K562 (cell line): ENCODE data around the gene ARHGEF1. TPM values are rescaled to one million over a fixed set of nuclear protein-coding genes. Genes with fewer than 3 reads are reported as not detected.
A peak's percentile ranks its signal among the peaks of the same experiment; 100 is the strongest.

Experiments
- CEBPB ChIP-seq: fragments of 450-650 bp; IDR thresholded peaks from 2 replicates; pipeline ENCODE4 v1.6.1; 2016; ENCODE audit warnings: missing genetic modification characterization, missing compliant biosample characterization
- DPF2 ChIP-seq: fragments of 450-650 bp; IDR thresholded peaks from 2 replicates; pipeline ENCODE4 v1.6.1; 2016
- ETV5 ChIP-seq: sonication (generic); formaldehyde crosslinking; IDR thresholded peaks from 2 replicates; pipeline ENCODE4 v1.4.0; 2020; ENCODE audit warnings: low read depth, mild to moderate bottlenecking, missing genetic modification reagents
- FOXJ2 ChIP-seq: fragments of 200-800 bp; sonication (Bioruptor generic); IDR thresholded peaks from 2 replicates; pipeline ENCODE4 v1.6.1; 2016; ENCODE audit warnings: missing genetic modification characterization, missing compliant biosample characterization
- ILF3 ChIP-seq: fragments of 450-650 bp; IDR thresholded peaks from 2 replicates; pipeline ENCODE4 v1.6.1; 2018; ENCODE audit warnings: antibody characterized with exemption, mild to moderate bottlenecking, moderate library complexity, borderline replicate concordance
- KLF13 ChIP-seq: fragments of 450-650 bp; IDR thresholded peaks from 2 replicates; pipeline ENCODE4 v1.6.1; 2016; ENCODE audit warnings: missing genetic modification characterization, low read depth, mild to moderate bottlenecking, missing compliant biosample characterization, moderate library complexity, borderline replicate concordance
- KLF16 ChIP-seq: IDR thresholded peaks from 2 replicates; pipeline ENCODE4 v1.6.1; 2016; ENCODE audit warnings: antibody characterized with exemption
- NR4A1 ChIP-seq, 2 experiments: fragments of 250-450 bp in 1 of 2; fragments of 450-650 bp in 1 of 2; sonication (Bioruptor Pico) in 1 of 2; IDR thresholded peaks; 2 replicates each; pipeline versions ENCODE4 v1.4.0 to v1.6.1; 2016 to 2020; ENCODE audit warnings: mild to moderate bottlenecking in 2 of 2, missing compliant biosample characterization in 1 of 2, missing genetic modification characterization in 1 of 2, moderate library complexity in 1 of 2
- RAD51 ChIP-seq: fragments of 450-650 bp; IDR thresholded peaks from 2 replicates; pipeline ENCODE4 v1.7.1; 2016; ENCODE audit warnings: low read depth, mild to moderate bottlenecking, borderline replicate concordance
- RBM39 ChIP-seq: fragments of 200-400 bp; formaldehyde crosslinking; optimal IDR thresholded peaks from 2 replicates; pipeline ENCODE3; 2018; ENCODE audit warnings: low read depth, low read length
- TRIM25 ChIP-seq: fragments of 450-650 bp; IDR thresholded peaks from 2 replicates; pipeline ENCODE4 v1.7.0; 2016; ENCODE audit warnings: borderline replicate concordance
- ZNF197 ChIP-seq: fragments of 200-800 bp; sonication (Bioruptor generic); IDR thresholded peaks from 2 replicates; pipeline ENCODE4 v1.6.1; 2016; ENCODE audit warnings: low read depth, missing genetic modification characterization, missing compliant biosample characterization
- ZNF316 ChIP-seq: fragments of 450-650 bp; IDR thresholded peaks from 2 replicates; pipeline ENCODE4 v1.6.1; 2016
- ZNF586 ChIP-seq: fragments of 450-650 bp; formaldehyde crosslinking; conservative IDR thresholded peaks from 2 replicates; pipeline ENCODE4 v1.4.0; 2020; ENCODE audit warnings: mild to moderate bottlenecking, moderate library complexity
- polyA plus RNA-seq, 8 experiments: library from polyadenylated mRNA; depleted of rRNA in 4 of 8; stranded (reverse) in 5 of 8; unstranded in 3 of 8; fragments of >200 nt; fragmentation: Nextera tagmentation in 2 of 8; fragmentation: Illumina TruSeq in 1 of 8; extraction: Ambion mirVana in 2 of 8; extraction: Trizol in 1 of 8; gene quantifications; 2 replicates each; pipeline versions ENCODE4 v1.2.1 to v1.2.3, GENCODE V29; 2011 to 2014; ENCODE audit warnings: inconsistent platforms in 1 of 8, missing spikeins in 1 of 8
- total RNA-seq, 7 experiments: library from RNA; depleted of rRNA in 6 of 7; stranded (reverse); fragments of >200 nt in 6 of 7; fragmentation: Illumina TruSeq in 2 of 7; extraction: Trizol in 2 of 7; gene quantifications; 2 replicates each; pipeline versions ENCODE4 v1.2.1 to v1.2.3, GENCODE V29; 2011 to 2021; ENCODE audit warnings: low replicate concordance in 1 of 7
- TF ChIP-seq, protein P1 (sequence below): sonication (generic); formaldehyde crosslinking; IDR thresholded peaks from 2 replicates; pipeline ENCODE4 v1.8.0; 2022; ENCODE audit warnings: mild to moderate bottlenecking, missing genetic modification reagents
- TF ChIP-seq, protein P2 (sequence below): fragments of 250-450 bp; sonication (Bioruptor Pico); IDR thresholded peaks from 2 replicates; pipeline ENCODE4 v1.4.0; 2020; ENCODE audit warnings: mild to moderate bottlenecking, moderate library complexity
- TF ChIP-seq, protein P3 (sequence below): sonication (generic); formaldehyde crosslinking; IDR thresholded peaks from 2 replicates; pipeline ENCODE4 v1.8.0; 2023; ENCODE audit warnings: mild to moderate bottlenecking, missing genetic modification reagents
- TF ChIP-seq, protein P4 (sequence below): fragments of 250-450 bp; sonication (Bioruptor Pico); IDR thresholded peaks from 2 replicates; pipeline ENCODE4 v1.8.0; 2022; ENCODE audit warnings: inconsistent platforms, mild to moderate bottlenecking, moderate library complexity, borderline replicate concordance

Gene ARHGEF1
- total and polyA plus RNA-seq, 9 of the 15 experiments (the other 6 are each of a cell fraction or from before 2014, with no cell fraction given), result 1.9 to 149 (median 29.8) TPM

DNA sequence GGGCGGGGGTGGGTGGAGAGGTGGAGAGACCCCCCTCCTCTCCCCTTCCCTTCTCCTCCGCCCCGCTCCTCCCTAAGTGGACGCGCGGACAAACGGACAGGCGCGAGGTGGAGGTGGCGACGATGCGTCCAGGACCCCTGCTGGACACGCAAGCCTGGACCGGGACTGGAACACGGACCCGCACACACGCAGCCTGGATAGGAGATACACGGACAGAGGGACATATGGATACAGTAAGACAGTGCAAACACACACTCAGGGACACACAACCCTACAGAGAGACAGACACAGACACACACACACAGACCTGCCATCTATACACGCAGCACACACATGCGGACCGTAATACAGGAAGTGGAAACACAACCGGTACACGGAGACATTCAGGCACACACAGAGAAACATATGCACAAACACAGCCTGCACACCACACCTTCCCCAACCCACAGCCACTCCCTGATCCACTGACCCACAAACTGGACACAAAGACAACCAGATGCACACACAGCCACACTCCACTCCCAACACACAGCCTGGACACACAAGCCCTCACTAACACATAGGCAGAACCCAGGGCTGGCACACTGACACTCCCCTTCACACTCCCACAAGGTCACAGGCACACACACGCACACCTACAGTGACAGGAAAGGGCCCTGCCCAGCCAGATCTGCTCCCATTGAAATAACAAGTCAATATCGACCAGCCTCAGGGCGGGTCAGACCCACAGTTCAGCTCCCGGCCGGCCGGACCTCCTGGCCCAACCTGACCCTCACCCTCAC is 46.0 kb downstream of the ARHGEF1 start (continued):
- TF ChIP-seq, protein P1, sequence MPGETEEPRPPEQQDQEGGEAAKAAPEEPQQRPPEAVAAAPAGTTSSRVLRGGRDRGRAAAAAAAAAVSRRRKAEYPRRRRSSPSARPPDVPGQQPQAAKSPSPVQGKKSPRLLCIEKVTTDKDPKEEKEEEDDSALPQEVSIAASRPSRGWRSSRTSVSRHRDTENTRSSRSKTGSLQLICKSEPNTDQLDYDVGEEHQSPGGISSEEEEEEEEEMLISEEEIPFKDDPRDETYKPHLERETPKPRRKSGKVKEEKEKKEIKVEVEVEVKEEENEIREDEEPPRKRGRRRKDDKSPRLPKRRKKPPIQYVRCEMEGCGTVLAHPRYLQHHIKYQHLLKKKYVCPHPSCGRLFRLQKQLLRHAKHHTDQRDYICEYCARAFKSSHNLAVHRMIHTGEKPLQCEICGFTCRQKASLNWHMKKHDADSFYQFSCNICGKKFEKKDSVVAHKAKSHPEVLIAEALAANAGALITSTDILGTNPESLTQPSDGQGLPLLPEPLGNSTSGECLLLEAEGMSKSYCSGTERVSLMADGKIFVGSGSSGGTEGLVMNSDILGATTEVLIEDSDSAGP (CRISPR knock-in tag), result no peak; the same call in 1 of the 2 replicates
- TF ChIP-seq, protein P2, sequence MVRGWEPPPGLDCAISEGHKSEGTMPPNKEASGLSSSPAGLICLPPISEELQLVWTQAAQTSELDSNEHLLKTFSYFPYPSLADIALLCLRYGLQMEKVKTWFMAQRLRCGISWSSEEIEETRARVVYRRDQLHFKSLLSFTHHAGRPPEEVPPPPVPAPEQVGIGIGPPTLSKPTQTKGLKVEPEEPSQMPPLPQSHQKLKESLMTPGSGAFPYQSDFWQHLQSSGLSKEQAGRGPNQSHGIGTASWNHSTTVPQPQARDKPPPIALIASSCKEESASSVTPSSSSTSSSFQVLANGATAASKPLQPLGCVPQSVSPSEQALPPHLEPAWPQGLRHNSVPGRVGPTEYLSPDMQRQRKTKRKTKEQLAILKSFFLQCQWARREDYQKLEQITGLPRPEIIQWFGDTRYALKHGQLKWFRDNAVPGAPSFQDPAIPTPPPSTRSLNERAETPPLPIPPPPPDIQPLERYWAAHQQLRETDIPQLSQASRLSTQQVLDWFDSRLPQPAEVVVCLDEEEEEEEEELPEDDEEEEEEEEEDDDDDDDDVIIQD (CRISPR knock-in tag), result no peak
- TF ChIP-seq RBM39 (no peak), DPF2 (peak; percentile 58), FOXJ2 (tag) (no peak), KLF16 (no peak), NR4A1 (CRISPR knock-in tag; IDR thresholded peaks at IDR 0.05) (no peak), NR4A1 (tag; IDR thresholded peaks at IDR 0.05) (peak; percentile 63; the same call in 1 of the 2 replicates), RAD51 (no peak), KLF13 (no peak), ETV5 (CRISPR knock-in tag) (no peak), TRIM25 (peak; percentile 79; the same call in 1 of the 2 replicates), CEBPB (no peak), ZNF197 (CRISPR knock-in tag) (no peak), ZNF586 (CRISPR knock-in tag) (no peak), ZNF316 (peak; percentile 18; the same call in 1 of the 2 replicates), ILF3 (no peak)
- TF ChIP-seq, protein P3, sequence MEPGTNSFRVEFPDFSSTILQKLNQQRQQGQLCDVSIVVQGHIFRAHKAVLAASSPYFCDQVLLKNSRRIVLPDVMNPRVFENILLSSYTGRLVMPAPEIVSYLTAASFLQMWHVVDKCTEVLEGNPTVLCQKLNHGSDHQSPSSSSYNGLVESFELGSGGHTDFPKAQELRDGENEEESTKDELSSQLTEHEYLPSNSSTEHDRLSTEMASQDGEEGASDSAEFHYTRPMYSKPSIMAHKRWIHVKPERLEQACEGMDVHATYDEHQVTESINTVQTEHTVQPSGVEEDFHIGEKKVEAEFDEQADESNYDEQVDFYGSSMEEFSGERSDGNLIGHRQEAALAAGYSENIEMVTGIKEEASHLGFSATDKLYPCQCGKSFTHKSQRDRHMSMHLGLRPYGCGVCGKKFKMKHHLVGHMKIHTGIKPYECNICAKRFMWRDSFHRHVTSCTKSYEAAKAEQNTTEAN (CRISPR knock-in tag), result 0 out of 2 replicates have a peak, but pooled peaks have one; percentile 77
- TF ChIP-seq, protein P4, sequence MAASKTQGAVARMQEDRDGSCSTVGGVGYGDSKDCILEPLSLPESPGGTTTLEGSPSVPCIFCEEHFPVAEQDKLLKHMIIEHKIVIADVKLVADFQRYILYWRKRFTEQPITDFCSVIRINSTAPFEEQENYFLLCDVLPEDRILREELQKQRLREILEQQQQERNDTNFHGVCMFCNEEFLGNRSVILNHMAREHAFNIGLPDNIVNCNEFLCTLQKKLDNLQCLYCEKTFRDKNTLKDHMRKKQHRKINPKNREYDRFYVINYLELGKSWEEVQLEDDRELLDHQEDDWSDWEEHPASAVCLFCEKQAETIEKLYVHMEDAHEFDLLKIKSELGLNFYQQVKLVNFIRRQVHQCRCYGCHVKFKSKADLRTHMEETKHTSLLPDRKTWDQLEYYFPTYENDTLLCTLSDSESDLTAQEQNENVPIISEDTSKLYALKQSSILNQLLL (CRISPR knock-in tag), result no peak
